NCI-H345 treated with DMSO at 0.1 percent for 48 hours (cell line): ENCODE data around the gene UTP4.

Source experiments
- DNase-seq: peaks from one replicate; lab custom pipeline; 2025; ENCODE audit not compliant: unreplicated experiment; lab: John Stamatoyannopoulos, UW

UTP4 gene

GRCh38 chr16:69201291-69201690 is 68.8 kb downstream of the UTP4 start:
- no peak for DNase-seq

- no peak for DNase-seq
Measured at GRCh38 chr16:69201787-69202186, 69.3 kb downstream of the UTP4 start.

GRCh38 chr16:69204172-69204571 is 71.7 kb downstream of the UTP4 start:
- DNase-seq, result no peak

GRCh38 chr16:69209735-69210134 is 77.3 kb downstream of the UTP4 start:
- DNase-seq, result no peak

GRCh38 chr16:69217433-69217832 is 85.0 kb downstream of the UTP4 start:
- no peak for DNase-seq
